Stimulated activated CD4-positive, alpha-beta T cell treated with anti-CD3 and anti-CD28 coated beads, TNF-alpha, amount 100 ng/mL, for 24 hours (primary cell): Measurements from ENCODE around the gene ANK3.

ENCODE experiments used
- DNase-seq, 3 experiments: peaks; one replicate each; pipeline ENCODE4 v3.0.0-alpha.2; 2020; ENCODE audit warnings: low read depth in 3 of 3

The ANK3 gene

DNA sequence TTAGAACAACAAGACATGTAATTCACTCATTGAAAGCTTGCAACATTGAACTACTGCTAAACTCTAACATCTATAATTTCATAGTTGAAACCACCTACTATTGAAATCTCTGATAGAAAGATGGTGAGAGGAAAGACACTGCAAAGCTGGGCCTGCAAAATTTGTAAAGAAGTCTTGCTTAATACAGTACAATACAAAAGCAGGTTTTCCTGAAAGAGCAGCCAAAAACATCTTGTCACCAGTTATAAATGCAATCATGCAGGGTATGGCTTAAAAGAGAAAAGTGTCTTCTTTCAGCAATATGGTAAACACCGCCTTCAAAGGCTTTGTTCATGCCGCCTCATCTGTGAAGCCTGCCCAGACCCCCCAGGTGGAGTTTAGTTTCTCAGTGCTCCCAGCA is 109.2 kb downstream of the ANK3 start:
- no peak for DNase-seq

DNA sequence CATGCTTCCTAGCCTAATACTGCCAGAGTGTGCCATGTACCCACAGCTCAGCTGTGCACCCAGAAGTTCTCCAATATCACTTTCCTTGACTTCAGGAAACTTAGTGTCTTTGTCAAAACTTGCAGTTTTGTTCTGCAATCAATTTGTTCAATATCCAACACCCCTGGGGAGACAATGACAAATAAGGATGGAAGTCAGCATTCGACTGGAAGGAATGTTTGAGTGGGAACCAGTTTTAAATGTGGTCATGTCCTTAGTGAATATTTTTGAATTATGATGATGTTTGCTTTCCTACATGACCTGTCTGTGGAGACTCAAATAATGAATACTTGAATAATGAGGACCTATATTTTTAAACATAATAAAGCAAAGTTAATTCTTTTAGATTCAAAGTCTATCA is 112.0 kb downstream of the ANK3 start:
- DNase-seq = no peak

GRCh38 chr10:60276232-60276631 is 113.4 kb downstream of the ANK3 start:
- DNase-seq = no peak

DNA sequence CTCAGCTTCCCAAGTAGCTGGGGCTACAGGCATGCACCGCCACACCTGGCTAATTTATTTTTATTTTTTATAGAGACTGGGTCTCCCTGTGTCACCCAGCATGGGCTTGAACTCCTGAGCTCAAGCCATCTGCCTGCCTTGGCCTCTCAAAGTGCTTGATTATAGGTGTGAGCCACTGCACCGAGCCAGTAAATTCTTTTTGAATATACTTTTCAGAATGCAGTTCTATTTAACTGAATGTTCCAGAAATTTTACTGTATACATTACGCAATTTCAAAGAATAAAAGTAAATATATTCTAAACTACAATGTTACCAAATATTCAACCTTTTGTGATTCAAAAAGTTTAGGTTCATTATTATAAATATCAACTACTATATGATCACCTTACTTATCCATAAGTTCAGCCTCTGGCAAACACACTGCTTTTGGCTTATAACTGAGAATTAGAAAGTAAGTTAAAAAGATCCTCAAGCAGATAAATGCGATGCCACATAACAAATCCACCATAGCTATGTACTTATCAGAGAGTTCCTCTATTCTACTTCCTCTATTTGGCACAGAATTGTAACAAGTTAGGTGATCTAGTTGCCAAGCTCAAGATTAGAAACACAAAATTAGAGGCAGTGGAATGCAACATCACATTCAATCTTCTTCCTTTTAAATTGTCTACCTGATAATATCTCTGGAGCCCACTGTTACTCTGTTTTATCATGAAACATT is 118.2 kb downstream of the ANK3 start:
- no peak for DNase-seq

DNA sequence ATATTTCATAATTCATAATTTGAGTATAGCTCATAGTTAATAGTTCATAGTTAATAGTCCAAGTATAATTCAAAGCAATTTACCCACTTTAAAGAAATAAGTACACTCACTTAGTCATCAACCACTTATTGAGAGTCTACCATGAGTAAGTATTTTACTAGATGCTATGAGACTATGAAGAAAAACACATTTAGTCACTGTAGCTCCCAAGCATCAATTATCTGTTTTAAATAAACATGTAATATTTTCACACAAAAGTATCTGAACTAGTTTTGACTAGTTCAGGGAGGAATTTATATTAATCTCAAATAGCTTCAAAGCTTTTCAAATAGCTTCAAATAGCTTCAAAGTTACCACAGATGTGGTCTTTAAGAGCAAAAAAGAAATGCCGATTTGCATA is 119.2 kb downstream of the ANK3 start:
- DNase-seq = no peak

- DNase-seq = no peak
Measured at GRCh38 chr10:60267802-60268201, 121.9 kb downstream of the ANK3 start.

DNA sequence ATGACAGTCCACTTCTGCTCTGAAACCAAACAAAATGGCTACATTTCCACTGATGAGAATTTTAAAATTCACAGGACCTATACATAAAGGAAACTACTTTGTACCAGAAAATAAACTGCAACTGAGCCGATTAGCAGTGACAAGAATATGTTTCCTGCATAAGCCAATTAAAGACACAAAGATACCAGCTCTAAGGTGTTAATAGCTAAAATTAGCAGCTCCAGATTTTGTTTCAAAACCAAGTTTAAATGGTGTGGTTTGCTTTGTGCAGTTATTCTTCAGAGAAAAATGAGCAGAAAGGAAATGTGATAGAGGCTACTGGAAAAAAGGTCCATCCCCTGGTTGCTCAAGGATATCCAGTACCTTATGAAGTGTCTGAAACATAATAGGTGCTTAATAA is 123.2 kb downstream of the ANK3 start:
- DNase-seq = no peak

DNA sequence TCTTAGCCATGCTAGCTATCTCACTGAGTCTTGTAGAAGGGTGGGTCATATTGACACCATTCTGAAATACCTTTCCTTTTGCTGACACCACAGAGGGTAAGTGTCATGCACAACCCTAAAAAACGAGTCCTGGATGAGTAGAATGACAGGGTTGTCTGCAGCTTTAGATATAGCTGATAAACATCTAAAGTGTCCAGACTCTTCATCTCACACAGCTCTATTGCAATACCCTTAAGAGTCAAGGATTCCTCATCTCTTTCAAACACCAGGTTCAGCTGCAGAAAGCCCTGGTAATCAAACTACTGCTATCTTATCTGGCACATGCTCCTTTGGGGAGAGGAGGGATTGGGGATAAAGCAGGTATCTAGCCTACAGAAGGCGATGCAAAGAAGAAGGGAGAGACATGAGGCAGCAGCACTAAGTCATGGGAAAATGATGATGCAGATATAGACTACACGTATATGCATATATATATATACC is 127.0 kb downstream of the ANK3 start:
- DNase-seq = no peak

DNA sequence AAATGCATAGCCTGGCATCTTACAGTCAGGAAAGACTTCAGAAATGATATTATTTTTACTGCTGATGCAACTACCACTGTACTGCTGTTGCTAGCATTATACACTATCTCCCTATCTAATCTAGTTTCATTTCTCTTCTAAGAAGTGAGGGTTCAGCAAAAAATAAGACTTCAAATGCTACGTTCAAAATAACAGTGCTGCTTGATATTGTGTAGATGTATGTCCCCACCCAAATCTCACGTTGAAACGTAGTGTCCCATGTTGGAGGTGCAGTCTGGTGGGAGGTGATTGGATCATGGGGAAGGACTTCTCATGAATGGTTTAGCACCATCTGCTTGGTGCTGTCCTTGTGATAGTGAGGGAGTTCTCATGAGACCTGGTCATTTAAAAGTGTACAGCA is 129.4 kb downstream of the ANK3 start:
- no peak for DNase-seq

- DNase-seq = no peak
Measured at GRCh38 chr10:60258429-60258797, 131.3 kb downstream of the ANK3 start.

DNA sequence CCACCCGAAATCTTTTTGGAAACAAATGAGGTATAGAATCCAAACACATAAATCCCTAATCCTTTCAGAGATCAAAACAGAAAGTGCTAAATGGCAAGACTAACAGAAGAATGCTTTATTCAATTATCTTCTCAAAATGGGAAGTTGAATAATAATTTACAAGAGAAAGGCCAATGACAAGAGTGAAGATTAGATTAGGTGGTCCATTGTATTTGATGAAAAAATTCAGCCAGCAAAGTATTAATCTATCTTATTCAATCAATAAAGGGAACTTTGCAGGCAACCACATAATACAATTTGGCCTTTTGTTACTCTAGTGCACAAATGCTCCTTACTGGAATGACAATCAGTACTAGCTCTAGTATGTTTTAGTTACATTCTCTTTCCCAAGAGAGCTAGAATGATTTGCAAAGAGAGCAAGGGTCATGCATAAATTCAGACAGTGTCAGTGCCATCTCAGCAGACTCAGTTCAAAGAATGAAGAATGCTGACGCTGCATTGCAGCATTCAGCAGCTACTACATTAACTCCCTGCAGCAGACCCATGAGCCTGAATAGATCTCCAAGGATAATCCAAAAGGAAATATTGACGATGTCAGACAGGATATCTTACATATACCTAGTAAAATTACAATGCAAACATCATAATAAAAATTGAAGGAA is 131.8 kb downstream of the ANK3 start:
- no peak for DNase-seq

GRCh38 chr10:60254776-60255175 is 134.9 kb downstream of the ANK3 start:
- DNase-seq = no peak

DNA sequence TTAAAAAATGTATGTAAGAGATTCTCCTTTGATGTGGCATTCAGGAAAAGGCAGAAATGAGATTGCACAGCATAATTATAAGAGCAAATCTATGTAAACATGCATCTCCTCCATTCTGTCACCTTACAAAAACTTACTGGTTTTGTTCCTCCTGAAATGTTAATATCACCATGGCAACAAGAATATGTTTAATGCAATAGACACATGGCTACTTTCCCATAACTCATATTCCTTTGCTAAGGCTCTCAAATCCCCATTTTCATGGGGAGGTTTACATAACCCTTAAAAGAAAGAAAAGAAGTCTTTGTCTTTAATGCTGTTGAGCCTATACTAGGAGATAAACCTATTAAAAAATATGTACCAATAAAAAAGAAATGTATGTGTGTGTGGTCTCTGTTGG is 136.2 kb downstream of the ANK3 start:
- DNase-seq = no peak

GRCh38 chr10:60252688-60253087 is 137.0 kb downstream of the ANK3 start:
- DNase-seq = no peak

DNA sequence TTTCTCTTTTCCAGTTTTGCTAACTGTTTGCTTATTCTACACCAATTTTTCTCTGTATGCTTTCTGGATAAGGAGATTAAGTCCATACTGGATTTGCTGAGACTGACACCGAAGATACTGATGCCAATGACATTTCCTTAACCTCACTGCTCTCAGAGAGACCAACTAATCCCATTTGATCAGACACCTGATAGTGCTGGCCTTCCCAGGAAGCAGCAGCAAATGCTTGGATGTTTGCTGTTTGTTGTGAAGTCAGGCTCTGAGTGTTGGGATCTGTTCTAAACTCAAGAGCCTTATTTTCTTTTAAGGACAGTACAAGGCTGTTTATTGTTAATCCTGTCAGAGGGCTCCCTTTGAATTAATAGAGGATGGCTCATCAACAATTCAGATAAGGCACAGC is 143.3 kb downstream of the ANK3 start:
- no peak for DNase-seq

DNA sequence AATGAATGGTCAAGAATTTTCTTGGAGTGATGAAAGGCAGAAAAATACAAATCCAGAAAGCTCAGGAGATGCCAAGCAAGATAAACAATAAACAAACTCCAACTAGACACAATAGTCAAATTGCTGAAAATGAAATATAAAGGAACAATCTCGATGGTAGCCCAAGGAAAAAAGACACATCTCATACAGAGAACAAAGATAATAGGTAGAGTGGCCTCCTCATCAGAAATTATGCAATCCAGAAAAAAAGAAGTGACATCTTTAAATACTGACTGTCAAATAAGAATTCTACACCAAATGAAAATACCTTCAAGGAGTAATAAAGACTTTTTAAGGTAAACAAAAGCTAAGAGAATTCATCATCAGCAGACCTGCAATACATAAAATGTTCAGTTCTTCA is 150.4 kb downstream of the ANK3 start:
- DNase-seq = no peak

DNA sequence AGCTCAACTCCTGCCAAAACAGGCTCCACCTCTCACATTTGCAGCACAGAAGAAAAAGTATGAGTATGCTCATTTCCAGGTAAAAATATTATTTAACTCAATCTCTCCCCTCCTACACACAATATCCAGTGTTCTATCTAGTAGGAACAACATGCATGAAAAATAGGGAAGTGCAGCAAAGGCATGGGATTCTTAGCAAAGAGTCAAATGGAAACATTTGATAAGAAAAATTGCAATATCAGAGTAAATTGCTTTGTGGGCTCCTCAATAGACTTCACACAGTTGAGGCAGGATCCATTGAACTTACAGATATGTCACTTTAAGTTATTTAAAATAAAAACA is 150.9 kb downstream of the ANK3 start:
- DNase-seq = no peak

DNA sequence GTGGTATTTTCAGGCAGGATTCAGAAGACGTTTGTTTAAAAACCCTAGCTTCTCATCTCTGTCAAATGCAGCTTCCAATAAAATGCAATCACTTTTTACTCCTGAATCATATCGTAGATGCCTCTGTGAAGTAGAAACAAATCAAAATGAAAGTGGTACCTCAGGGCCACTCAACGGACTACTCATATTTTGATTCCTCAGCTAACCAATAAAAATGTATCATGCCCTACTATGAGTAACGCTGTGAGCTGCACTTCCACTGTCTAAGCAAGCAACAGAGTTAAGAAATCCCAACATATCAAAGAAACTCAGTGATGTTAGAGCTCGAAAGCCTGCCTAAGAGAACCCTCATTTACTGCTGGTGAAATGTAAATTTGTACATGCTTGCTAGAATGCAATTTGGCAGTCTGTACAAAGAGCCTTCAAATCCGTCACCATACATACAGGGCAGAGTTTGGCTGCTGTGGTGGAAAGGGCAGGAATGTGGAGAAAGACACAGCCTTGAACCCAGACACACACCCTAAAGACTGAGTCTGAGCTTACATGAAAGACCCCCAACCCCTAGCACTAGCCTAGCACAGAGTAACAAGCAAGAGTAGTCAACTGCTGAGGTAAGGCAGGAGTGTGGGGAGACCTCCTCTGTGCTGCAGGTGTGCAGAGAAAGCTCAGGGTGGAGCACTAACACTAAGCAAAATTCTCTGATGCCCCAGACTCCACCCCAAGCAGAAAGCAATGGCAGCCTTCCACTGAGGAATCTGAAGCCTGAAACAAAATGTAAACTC is 151.5 kb downstream of the ANK3 start:
- DNase-seq = no peak

GRCh38 chr10:60236869-60237524 is 152.7 kb downstream of the ANK3 start:
- DNase-seq = no peak

- no peak for DNase-seq
Measured at GRCh38 chr10:60235001-60235400, 154.7 kb downstream of the ANK3 start.

- no peak for DNase-seq
Measured at GRCh38 chr10:60234551-60234950, 155.1 kb downstream of the ANK3 start.

DNA sequence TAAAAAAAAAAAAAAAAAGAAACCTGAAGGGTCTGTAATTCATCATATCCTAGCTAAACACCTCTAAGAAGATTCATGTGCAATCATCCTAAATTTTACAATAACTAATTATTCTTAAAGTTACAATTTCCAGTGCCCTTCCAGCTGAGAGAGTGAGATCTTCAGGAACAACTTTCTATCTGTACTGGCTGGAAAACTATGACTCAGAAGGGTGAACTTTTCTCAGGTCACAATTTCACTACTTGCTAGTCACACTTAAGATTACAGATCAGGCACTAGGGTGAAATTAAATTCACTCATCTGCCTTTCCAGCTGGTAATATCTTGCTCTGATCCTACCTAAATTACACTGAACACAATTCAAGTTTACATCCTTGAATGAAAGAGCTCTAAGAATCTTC is 158.8 kb downstream of the ANK3 start:
- no peak for DNase-seq
